ENCODE measurements around the gene ELN.

DNA sequence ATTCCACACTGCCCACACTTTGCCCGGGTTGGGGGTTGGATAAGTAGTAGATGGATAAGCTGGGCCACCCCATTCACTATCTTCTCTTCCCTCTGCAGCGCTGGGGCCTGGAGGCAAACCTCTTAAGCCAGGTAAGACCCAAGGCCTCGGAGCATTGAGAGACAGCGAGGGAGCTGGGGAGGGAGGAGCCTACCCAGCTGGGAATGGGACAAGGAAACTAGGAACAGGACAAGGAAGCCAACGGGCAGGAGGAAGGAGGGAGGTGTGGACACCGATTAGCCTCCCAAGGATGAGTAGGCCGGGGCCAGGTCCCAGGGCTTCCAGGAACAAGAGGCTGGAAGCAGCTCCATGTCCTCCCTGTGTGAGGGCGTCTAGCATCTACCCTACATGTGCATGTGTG is 9.6 kb downstream of the ELN start:
- no peak for TF ChIP-seq BHLHE40 (IDR thresholded peaks at IDR 0.05; ENCODE audit: low read depth, low read length)
- no peak for TF ChIP-seq CTCF (conservative IDR thresholded peaks at IDR 0.05; ENCODE audit: low read depth, low read length)

All from IMR-90 (cell line).